ENCODE data around the gene NAV2.
A peak's percentile ranks its signal among the peaks of the same experiment; 100 is the strongest.
"Not testable (repeated sequence)": the region's sequence is repeated elsewhere in the genome, so short reads cannot be mapped to it uniquely, and the experiment has no call there.

The NAV2 gene

DNA sequence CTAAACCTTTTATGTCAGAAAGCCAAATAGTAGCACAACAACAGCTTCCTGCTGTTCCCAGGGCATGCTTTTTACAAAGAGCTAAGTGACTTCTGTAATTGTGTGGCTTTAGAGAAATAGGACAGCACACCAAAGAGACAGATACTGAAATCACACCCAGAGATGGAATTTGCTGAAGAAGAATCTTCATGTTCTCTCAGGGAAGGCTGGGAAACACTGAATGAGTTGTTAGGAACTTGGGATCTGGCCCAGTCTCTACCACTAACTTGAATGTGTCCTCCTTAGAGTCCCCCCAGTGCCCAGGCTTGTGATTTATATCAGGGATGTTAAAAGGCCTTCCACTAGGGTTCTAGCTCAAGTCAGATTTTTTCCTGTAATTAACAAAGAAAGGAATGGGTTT, 272.5 kb downstream of the NAV2 start:
- no peak for DNase-seq

DNA sequence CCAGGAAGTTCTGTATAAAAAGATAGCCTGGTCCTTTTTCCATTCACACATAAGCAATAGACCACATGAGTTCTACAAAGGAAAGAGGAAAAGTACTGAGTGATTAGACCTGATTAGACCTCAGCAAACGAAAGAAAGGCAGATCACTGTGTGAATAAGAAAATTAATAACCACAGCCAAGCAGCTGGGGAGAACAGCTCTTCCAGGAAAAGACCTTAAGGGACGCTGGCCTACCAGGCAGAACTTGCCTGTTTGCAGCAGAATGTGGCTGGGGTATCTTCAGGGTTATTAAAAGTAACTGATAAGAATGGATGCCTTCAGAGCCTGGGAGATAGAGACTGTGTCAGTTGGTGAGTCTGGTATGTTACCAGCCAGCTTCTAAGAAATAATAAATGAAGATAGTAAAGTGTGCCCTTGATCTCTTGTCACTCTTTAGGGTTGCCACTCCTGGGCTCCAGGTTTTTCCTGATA, 274.7 kb downstream of the NAV2 start:
- no peak for DNase-seq

- DNase-seq, result peak; percentile 66
These were observed 276.0 kb downstream of the NAV2 start for GRCh38 chr11:19988598-19988997.

GRCh38 chr11:19989191-19989590, 276.6 kb downstream of the NAV2 start:
- DNase-seq, result no peak

DNA sequence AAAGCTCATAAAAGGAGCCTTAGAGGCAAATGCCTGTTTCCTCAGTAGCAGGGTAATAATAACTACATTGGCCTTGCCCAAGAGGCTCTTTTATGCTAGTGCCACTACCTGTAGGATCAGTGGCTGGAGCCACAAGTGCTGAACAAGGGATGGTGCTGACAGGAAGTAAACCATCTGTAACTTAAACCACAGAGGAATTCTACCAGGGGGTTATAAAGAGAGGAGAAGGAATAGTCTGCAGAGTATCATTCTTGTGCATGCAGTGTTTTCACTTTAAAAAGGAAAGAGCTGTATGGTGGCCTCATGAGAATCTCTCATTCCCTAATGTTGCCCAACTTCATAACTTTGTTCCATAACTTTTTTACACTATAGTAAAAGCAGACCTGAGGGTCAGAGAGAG, 279.5 kb downstream of the NAV2 start:
- DNase-seq, result no peak

- no peak for DNase-seq
These were observed 280.4 kb downstream of the NAV2 start for GRCh38 chr11:19992998-19993397.

GRCh38 chr11:19994672-19995071, 282.0 kb downstream of the NAV2 start:
- DNase-seq, result no peak

GRCh38 chr11:19995145-19995544, 282.5 kb downstream of the NAV2 start:
- DNase-seq, result no peak

DNA sequence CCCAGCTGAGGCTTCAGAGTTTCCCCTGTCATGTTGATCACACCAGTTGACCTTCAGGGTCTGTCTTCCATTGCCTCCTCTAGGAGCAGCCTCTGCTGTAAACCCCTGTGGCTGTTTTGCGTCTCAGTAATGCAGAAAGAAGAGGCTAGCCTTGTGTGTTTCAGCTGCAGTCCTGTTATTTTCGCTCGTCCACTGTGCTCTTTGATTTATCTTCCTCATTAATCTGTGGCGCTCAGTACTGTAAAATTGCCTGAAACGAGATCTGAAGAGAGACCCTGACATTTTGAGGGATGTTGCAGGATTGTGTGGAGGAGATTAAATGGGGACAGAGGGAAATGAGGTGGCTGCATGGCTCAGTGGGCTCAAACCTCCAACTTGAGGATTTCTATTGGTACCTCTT, 283.9 kb downstream of the NAV2 start:
- no peak for DNase-seq

GRCh38 chr11:20000022-20000350, 287.3 kb downstream of the NAV2 start:
- no peak for DNase-seq

- peak; percentile 50 for DNase-seq
These were observed 287.9 kb downstream of the NAV2 start for GRCh38 chr11:20000351-20001134.

GRCh38 chr11:20002312-20003216, 289.9 kb downstream of the NAV2 start:
- DNase-seq, result no peak

DNA sequence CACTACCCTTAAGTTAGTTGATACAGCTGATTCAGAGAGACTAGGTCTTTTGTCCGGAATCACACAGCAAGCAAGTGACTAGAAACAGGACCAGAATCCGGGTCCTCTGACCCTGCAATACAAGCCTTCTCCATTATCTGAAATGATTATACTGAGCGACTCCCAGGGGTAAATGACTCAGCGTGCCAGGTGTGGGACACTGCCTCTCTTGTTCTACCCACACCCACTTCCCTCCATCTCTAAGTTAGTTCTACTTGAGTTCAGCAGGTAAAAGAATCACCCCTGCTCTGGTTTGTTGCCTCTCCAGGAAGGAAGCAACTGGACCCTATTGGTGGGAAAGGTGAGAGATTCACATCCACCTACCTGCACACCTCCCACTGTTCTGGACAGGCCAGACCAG, 290.7 kb downstream of the NAV2 start:
- DNase-seq, result no peak

- no peak for DNase-seq
These were observed 292.2 kb downstream of the NAV2 start for GRCh38 chr11:20004866-20005265.

DNA sequence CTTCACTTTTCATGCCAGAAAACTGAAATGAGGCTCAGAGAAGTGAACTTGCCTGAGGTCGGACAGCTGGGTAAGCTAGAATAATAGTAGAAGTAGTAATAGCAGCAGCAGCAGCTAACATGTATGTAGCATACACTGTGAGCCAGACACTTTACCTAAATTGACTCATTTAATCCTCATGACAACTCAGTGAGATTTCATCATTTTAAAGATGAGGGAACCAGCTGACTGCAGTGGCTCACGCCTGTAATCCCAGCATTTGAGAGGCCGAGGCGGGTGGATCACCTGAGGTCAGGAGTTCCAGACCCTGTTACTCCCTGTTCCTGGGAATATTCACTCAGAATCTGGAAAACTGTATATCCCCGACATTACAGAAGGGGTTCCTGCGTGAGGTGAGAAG, 293.1 kb downstream of the NAV2 start:
- no peak for DNase-seq

GRCh38 chr11:20006618-20007017, 294.0 kb downstream of the NAV2 start:
- not testable (repeated sequence) for DNase-seq

- DNase-seq, result no peak
These were observed 294.7 kb downstream of the NAV2 start for GRCh38 chr11:20007386-20007785.

GRCh38 chr11:20008190-20008870, 295.7 kb downstream of the NAV2 start:
- DNase-seq, result no peak

DNA sequence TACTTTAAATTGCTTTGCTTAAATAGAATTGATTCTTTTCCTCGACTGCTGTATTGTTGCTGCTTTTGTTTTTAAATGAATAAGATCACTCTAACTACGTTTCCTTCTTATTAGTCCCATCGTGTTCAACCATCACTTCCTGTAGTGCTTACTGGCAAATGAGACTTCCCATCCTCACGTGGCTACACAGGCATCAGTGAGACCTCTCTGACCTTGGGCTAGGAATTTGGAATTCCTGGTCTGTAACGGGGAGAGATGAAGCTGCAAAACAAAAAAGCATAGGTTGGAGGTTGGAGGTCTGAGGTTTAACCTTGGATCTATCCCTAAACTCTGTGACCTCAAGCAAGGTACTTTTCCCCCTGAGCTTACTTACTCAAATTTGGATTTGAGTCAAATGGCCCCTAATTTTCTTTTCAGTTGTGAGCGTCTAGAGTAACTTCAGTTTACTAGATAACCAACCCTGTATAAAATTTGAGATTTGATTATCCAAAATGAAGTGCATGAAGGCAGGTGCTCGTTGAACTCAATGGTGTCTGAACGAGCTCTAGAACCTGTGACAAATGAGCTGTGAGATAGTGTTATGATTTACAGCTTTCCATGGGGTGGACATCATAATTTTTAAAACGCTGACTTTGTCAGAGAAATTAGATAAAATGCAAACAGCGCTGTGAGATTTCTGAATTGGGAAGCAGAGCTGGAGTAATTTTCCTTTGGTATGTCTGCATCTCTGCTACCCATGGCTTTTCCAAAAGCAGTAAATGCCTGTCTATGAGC, 296.4 kb downstream of the NAV2 start:
- no peak for DNase-seq

- DNase-seq, result no peak
These were observed 297.7 kb downstream of the NAV2 start for GRCh38 chr11:20010156-20010850.

GRCh38 chr11:20010851-20011225, 298.2 kb downstream of the NAV2 start:
- DNase-seq, result no peak

DNA sequence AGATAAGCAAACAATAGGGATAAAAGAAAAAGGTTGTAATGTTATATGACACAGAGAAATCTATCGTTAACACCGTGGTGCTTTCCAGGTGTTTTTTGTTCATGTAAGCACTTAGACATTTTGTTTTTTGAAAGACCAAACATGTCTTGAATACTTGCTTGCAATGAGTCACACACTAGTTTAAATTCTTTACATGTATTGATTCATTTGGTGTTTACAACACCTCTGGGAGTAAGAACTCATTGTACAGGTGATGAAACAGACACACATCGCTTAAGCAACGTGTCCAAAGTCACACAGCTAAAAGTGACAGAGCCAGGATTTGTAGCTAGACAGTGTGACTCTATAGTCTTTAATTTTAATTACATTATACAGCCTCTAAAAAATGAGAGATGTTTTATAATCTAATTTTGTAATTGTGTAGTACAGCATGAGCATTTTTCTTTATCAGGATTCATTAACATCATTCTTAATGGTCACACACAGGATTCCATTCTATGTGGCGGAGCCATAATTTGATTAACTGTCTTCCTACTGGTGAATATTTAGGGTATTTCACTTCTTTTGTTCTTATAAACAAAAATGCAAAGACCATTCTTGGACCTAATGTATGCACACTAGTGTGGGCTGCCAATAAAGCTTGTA, 298.8 kb downstream of the NAV2 start:
- DNase-seq, result no peak

Measured in midbrain (tissue), 1 donor.